ENCODE results near the gene ACTN1.

DNA sequence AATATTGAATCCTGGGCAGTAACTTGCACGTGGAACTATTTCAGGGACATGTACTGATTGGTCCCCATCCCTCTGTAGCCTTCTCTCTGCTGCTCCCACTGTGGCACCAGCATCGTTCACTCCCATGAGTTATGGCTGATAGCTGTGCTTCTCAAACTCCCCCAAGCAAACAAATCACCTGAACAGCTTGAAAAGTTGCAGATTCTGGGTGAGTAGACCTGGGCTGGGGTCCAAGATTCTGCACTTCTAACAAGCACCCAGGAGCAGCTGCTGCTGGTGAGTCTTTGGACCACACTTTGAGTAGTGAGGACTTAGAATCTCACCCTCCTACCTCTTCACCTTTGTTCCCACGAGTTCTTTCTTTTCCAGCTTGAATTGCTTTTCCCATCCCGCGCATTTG, 136.8 kb downstream of the ACTN1 start:
- TF ChIP-seq, protein P1, sequence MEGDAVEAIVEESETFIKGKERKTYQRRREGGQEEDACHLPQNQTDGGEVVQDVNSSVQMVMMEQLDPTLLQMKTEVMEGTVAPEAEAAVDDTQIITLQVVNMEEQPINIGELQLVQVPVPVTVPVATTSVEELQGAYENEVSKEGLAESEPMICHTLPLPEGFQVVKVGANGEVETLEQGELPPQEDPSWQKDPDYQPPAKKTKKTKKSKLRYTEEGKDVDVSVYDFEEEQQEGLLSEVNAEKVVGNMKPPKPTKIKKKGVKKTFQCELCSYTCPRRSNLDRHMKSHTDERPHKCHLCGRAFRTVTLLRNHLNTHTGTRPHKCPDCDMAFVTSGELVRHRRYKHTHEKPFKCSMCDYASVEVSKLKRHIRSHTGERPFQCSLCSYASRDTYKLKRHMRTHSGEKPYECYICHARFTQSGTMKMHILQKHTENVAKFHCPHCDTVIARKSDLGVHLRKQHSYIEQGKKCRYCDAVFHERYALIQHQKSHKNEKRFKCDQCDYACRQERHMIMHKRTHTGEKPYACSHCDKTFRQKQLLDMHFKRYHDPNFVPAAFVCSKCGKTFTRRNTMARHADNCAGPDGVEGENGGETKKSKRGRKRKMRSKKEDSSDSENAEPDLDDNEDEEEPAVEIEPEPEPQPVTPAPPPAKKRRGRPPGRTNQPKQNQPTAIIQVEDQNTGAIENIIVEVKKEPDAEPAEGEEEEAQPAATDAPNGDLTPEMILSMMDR (IDR thresholded peaks at IDR 0.05): no peak
- no peak for TF ChIP-seq SIN3A (IDR thresholded peaks at IDR 0.05; ENCODE audit: borderline replicate concordance, insufficient read depth, low read depth, low read length)
